GM12891 (cell line): Measurements from ENCODE around the gene CYSRT1.

Source experiments
- DNase-seq: peaks from one replicate; pipeline ENCODE4 v3.0.0; 2011; ENCODE audit warnings: low spot score; ENCODE audit not compliant: insufficient read length
- FAIRE-seq: peaks from 2 replicates; lab custom pipeline; 2011; peaks lifted over from hg19 to GRCh38; lab: Jason Lieb, UNC
- PAX5 ChIP-seq: IDR thresholded peaks from 2 replicates; pipeline ENCODE4 v1.6.1; 2011; ENCODE audit warnings: low read length, moderate library complexity, mild to moderate bottlenecking; ENCODE audit not compliant: insufficient read depth, severe bottlenecking
- POLR2A ChIP-seq: IDR thresholded peaks from 2 replicates; pipeline ENCODE4 v1.6.1; 2011; ENCODE audit warnings: low read depth, low read length, control low read depth
- POLR2AphosphoS5 ChIP-seq: IDR thresholded peaks from 2 replicates; pipeline ENCODE4 v1.6.1; 2011; ENCODE audit warnings: low read depth, low read length, control low read depth
- POU2F2 ChIP-seq: IDR thresholded peaks from 2 replicates; pipeline ENCODE4 v1.6.1; 2011; ENCODE audit warnings: low read depth, mild to moderate bottlenecking, control low read depth, low read length, moderate library complexity
- SPI1 ChIP-seq: IDR thresholded peaks from 2 replicates; pipeline ENCODE4 v1.6.1; 2011; ENCODE audit warnings: low read depth, low read length, control low read depth
- TAF1 ChIP-seq: IDR thresholded peaks from 2 replicates; pipeline ENCODE4 v1.6.1; 2011; ENCODE audit warnings: low read depth, low read length, control low read depth

CYSRT1 gene

GRCh38 chr9:137189297-137190295, 35.4 kb upstream of the CYSRT1 start:
- no peak for DNase-seq
- TF ChIP-seq POLR2A: no peak
- TF ChIP-seq TAF1: no peak
- TF ChIP-seq SPI1: no peak
- TF ChIP-seq PAX5: no peak
- TF ChIP-seq POU2F2: no peak
- TF ChIP-seq POLR2AphosphoS5: no peak
- no peak for FAIRE-seq

- TF ChIP-seq TAF1 (no peak), POU2F2 (no peak), PAX5 (no peak), POLR2A (no peak), POLR2AphosphoS5 (no peak), SPI1 (no peak)
- FAIRE-seq (no peak), DNase-seq (no peak)
These were observed 34.6 kb upstream of the CYSRT1 start for GRCh38 chr9:137190315-137190856.

- FAIRE-seq (no peak), DNase-seq (no peak)
- TF ChIP-seq POU2F2 (no peak), SPI1 (no peak), PAX5 (no peak), POLR2A (no peak), POLR2AphosphoS5 (no peak), TAF1 (no peak)
These were observed 33.7 kb upstream of the CYSRT1 start for GRCh38 chr9:137191245-137191644.

GRCh38 chr9:137191691-137192447, 33.1 kb upstream of the CYSRT1 start:
- TF ChIP-seq TAF1: no peak
- no peak for TF ChIP-seq POU2F2
- TF ChIP-seq POLR2AphosphoS5: no peak
- TF ChIP-seq SPI1: no peak
- no peak for TF ChIP-seq PAX5
- no peak for TF ChIP-seq POLR2A
- DNase-seq: no peak
- FAIRE-seq: no peak

- DNase-seq (no peak), FAIRE-seq (no peak)
- TF ChIP-seq POLR2A: no peak
- TF ChIP-seq PAX5: no peak
- no peak for TF ChIP-seq SPI1
- TF ChIP-seq POLR2AphosphoS5: no peak
- no peak for TF ChIP-seq TAF1
- TF ChIP-seq POU2F2: no peak
These were observed 32.6 kb upstream of the CYSRT1 start for GRCh38 chr9:137192448-137192780.

GRCh38 chr9:137192859-137193258, 32.1 kb upstream of the CYSRT1 start:
- no peak for TF ChIP-seq PAX5
- no peak for TF ChIP-seq POLR2A
- TF ChIP-seq SPI1: no peak
- TF ChIP-seq POLR2AphosphoS5: no peak
- no peak for TF ChIP-seq TAF1
- TF ChIP-seq POU2F2: no peak
- FAIRE-seq: no peak

GRCh38 chr9:137193771-137194170, 31.2 kb upstream of the CYSRT1 start:
- no peak for FAIRE-seq
- DNase-seq: no peak
- TF ChIP-seq POU2F2 (no peak), TAF1 (no peak), PAX5 (no peak), POLR2AphosphoS5 (no peak), SPI1 (no peak), POLR2A (no peak)

More at GRCh38 chr9:137192859-137193258, 32.1 kb upstream of the CYSRT1 start:
- DNase-seq: no peak

GRCh38 chr9:137194388-137194787, 30.6 kb upstream of the CYSRT1 start:
- DNase-seq: no peak
- no peak for TF ChIP-seq SPI1
- TF ChIP-seq TAF1: no peak
- TF ChIP-seq POLR2A: no peak
- no peak for TF ChIP-seq POLR2AphosphoS5
- no peak for TF ChIP-seq POU2F2
- TF ChIP-seq PAX5: no peak
- no peak for FAIRE-seq

- DNase-seq (no peak), FAIRE-seq (no peak)
- TF ChIP-seq TAF1 (no peak), POLR2A (no peak), POU2F2 (no peak), SPI1 (no peak), PAX5 (no peak), POLR2AphosphoS5 (no peak)
These were observed 30.1 kb upstream of the CYSRT1 start for GRCh38 chr9:137194909-137195308.
